ENCODE measurements around the gene SOD3.

The SOD3 gene, protein sequence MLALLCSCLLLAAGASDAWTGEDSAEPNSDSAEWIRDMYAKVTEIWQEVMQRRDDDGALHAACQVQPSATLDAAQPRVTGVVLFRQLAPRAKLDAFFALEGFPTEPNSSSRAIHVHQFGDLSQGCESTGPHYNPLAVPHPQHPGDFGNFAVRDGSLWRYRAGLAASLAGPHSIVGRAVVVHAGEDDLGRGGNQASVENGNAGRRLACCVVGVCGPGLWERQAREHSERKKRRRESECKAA

DNA sequence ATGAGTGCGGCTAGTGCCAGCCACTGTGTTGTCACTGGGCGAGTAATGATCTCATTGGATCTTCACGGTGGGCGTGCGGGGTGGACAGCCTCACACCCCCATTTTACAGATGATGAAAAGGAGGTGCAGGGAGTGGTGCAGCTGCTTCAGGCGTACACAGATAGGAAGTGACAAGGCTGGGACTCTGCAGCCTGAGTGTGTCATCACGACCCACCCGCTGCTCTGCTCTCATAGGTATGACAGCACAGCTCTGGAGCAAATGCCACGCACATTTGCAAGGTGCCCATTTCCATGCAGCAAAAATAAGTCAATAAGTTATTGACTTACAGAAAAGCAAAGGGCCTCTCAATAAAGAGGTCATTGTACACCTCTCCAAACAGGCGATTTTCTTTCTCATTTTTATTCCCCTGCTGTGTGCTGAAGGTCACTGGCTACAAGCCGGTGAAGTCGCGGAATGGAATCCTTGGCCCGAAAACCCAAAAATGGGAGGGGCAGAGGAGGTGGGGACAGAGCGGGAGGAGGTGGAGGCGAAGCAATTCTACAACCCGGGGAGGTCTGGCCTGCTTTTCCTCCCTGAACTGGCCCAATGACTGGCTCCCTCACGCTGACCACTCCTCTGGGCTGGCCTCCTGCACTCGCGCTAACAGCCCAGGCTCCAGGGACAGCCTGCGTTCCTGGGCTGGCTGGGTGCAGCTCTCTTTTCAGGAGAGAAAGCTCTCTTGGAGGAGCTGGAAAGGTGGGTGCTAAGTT, at the start of gene SOD3:
Gene SOD3, plus strand, starts transcription at position 658 of the 750 bp plus-strand sequence. CDS start 3,949 bp downstream, outside the sequence.
- peak within 1 kb of the TSS; percentile 37 for H3K4me3 ChIP-seq (ENCODE audit: low read depth, low read length)
- TF ChIP-seq, protein P1, sequence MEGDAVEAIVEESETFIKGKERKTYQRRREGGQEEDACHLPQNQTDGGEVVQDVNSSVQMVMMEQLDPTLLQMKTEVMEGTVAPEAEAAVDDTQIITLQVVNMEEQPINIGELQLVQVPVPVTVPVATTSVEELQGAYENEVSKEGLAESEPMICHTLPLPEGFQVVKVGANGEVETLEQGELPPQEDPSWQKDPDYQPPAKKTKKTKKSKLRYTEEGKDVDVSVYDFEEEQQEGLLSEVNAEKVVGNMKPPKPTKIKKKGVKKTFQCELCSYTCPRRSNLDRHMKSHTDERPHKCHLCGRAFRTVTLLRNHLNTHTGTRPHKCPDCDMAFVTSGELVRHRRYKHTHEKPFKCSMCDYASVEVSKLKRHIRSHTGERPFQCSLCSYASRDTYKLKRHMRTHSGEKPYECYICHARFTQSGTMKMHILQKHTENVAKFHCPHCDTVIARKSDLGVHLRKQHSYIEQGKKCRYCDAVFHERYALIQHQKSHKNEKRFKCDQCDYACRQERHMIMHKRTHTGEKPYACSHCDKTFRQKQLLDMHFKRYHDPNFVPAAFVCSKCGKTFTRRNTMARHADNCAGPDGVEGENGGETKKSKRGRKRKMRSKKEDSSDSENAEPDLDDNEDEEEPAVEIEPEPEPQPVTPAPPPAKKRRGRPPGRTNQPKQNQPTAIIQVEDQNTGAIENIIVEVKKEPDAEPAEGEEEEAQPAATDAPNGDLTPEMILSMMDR (IDR thresholded peaks at IDR 0.05; ENCODE audit: control insufficient read depth, extremely low read depth, insufficient read depth) = no peak
- peak; percentile 71 for DNase-seq (ENCODE audit: low read depth)

DNA sequence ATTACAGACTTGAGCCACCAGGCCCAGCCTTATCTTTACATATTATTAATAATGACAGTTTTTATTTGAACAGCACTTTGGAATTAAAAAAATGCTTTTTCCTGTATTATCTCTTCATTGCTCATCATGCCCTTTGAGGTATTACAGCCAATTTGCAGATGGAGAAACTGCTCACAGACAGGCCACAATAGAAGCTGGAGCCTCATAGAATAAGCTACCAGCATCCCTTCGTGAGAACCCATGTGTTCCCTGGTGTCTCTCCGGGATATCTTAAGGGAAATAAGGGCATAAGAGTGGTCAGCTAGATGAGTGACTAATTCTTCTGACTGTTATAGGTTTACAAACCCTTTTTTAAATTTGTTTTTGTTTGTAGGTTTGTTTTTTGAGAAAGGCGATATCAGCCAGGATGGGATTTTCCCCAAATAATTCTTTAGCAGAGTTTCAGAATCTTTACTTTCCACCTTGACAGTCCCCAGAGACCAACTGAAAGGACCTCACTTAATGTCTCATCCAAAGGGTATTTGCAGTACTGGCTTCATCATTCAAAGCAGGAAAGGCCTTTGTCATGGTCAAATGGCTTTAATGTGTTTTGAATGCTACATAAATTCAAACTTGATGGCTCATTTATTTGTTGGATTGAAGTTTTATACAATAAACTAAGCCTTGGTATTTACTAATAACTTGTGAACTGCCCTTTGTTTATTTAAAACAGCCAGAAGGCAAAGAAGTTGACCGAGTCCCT, 48.0 kb upstream of the SOD3 start:
- TF ChIP-seq, protein P1 (IDR thresholded peaks at IDR 0.05; ENCODE audit: control insufficient read depth, extremely low read depth, insufficient read depth) = no peak

DNA sequence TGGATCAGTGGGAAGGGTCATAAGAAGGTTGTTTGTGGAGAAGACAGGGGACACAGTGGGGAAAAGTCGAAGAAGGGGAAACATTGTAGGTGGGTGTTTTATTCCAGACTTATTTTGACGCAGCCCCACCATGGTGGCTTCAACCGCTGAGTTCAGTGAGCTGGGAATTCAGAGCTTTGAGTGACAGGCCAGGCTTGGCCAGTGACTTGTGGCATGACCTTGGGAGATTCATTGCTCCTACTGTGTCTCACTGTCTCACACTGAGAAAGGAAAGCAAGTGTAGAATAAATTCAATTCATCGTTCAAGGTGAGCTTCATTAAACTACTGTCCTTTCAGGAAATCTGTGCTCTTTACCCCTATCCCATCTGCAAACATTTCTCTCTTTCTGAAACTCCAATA, 47.4 kb upstream of the SOD3 start:
- no peak for DNase-seq (ENCODE audit: low read depth)
- H3K4me3 ChIP-seq (ENCODE audit: low read depth, low read length) = no peak overlapping the region
- TF ChIP-seq, protein P1 (IDR thresholded peaks at IDR 0.05; ENCODE audit: control insufficient read depth, extremely low read depth, insufficient read depth) = no peak

More for the DNA sequence above, 48.0 kb upstream of the SOD3 start:
- DNase-seq (ENCODE audit: low read depth) = no peak
- no peak overlapping the region for H3K4me3 ChIP-seq (ENCODE audit: low read depth, low read length)

DNA sequence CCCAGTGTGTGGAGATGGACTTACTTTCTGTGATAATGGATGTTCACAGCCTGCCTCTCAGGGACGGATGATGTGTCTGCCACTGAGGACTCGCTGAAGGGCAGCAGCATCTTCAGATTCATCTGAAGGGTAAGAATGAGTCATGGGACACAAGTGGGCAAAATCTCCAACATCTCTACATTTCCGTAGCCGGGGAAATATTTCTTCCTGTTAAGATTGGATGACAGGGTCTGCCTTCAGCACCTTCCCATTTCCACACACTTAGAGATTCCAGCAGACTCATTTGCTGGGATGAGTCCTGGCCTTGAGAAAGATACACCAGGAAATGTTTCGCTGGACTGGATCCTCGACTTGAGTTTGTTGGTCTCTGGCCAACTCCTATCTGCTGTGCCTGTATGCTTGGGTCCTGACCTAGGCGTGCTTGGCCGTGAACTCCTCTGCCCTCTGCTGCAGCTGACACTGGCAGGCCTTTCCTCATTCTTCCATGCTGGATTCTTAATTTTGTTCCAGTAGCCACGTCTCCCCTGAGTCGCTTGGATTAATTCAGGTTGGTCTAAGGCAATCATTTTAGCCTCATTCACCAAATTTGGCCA, 46.5 kb upstream of the SOD3 start:
- H3K4me3 ChIP-seq (ENCODE audit: low read depth, low read length) = no peak overlapping the region

DNA sequence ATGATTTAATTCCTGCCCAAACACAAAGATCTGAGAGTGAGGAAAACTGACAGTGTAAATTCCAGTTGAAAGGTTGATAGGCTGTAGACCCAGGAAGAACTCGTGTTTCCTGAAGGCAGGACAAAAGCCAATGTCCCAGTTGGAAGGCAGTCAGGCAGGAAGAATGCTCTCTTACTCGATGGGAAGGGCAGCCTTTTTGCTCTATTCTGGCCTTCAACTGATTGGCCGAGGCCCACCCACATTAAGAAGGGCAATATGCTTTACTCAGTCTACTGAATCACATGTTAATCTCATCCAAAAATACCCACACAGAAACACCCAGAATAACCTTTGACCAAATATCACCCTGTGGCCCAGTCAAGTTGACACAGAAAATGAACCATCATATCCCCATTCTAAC, 45.3 kb upstream of the SOD3 start:
- TF ChIP-seq, protein P1 (IDR thresholded peaks at IDR 0.05; ENCODE audit: control insufficient read depth, extremely low read depth, insufficient read depth) = no peak
- no peak for DNase-seq (ENCODE audit: low read depth)
- H3K4me3 ChIP-seq (ENCODE audit: low read depth, low read length) = no peak overlapping the region

More for the DNA sequence above, 46.5 kb upstream of the SOD3 start:
- TF ChIP-seq, protein P1 (IDR thresholded peaks at IDR 0.05; ENCODE audit: control insufficient read depth, extremely low read depth, insufficient read depth) = no peak
- DNase-seq (ENCODE audit: low read depth) = peak; percentile 71

DNA sequence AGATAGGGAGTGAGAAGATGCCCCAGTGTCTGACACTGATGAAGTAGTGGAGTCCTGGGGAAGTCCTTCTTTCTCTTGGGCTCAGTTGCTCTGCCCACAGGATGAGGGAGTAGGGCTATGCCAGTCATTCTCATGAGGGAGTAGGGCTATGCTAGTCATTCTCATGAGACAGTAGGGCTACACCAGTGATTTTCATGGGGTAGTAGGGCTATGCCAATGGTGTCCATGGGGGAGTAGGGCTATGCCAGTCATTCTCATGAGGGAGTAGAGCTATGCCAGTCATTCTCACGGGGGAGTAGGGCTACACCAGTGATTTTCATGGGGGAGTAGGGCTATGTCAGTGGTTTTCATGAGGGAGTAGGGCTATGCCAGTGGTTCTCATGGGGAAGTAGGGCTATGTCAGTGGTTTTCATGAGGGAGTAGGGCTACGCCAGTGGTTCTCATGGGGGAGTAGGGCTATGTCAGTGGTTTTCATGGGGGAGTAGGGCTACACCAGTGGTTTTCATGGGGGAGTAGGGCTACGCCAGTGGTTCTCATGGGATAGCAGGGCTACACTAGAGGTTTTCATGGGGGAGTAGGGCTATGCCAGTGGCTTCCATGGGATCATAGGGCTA, 43.3 kb upstream of the SOD3 start:
- TF ChIP-seq, protein P1 (IDR thresholded peaks at IDR 0.05; ENCODE audit: control insufficient read depth, extremely low read depth, insufficient read depth) = no peak
- DNase-seq (ENCODE audit: low read depth) = no peak
- H3K4me3 ChIP-seq (ENCODE audit: low read depth, low read length) = no peak overlapping the region

Measured in LNCaP clone FGC (cell line).